Measurements from ENCODE around the gene MERTK.

- no peak for TF ChIP-seq CTCF (IDR thresholded peaks at IDR 0.05)
- no peak for TF ChIP-seq POLR2AphosphoS5 (IDR thresholded peaks at IDR 0.05; ENCODE audit: low read depth, low read length)
- no peak for TF ChIP-seq REST (IDR thresholded peaks at IDR 0.05; ENCODE audit: insufficient read depth in 1 of 2, low read depth in 2 of 2, low read length in 1 of 2)
Observed at GRCh38 chr2:112026509-112026908, 128.1 kb downstream of the MERTK start.
